Inflammatory macrophage (primary cell): ENCODE measurements around the gene KIF16B.
A peak's percentile ranks its signal among the peaks of the same experiment; 100 is the strongest.

Experiments used
- DNase-seq, 2 donors: peaks; one replicate each; pipeline ENCODE4 v3.0.0-alpha.2; 2020 to 2022

Gene KIF16B

GRCh38 chr20:16427571-16427970 lies 145.7 kb downstream of the KIF16B start:
- DNase-seq, result no peak

GRCh38 chr20:16424780-16425179 lies 148.5 kb downstream of the KIF16B start:
- DNase-seq, result no peak

- no peak for DNase-seq
Measured at GRCh38 chr20:16423311-16424212, 149.7 kb downstream of the KIF16B start.

- no peak for DNase-seq
Measured at GRCh38 chr20:16419138-16419715, 154.0 kb downstream of the KIF16B start.

- DNase-seq, result no peak
Measured at GRCh38 chr20:16418616-16419015, 154.6 kb downstream of the KIF16B start.

GRCh38 chr20:16417001-16417400 lies 156.2 kb downstream of the KIF16B start:
- DNase-seq, result no peak

- peak; percentile 2 to 17 for DNase-seq
Measured at GRCh38 chr20:16415071-16416053, 157.9 kb downstream of the KIF16B start.

GRCh38 chr20:16412906-16413305 lies 160.3 kb downstream of the KIF16B start:
- no peak for DNase-seq

- DNase-seq, result no peak
Measured at GRCh38 chr20:16411361-16411760, 161.9 kb downstream of the KIF16B start.

- no peak for DNase-seq
Measured at GRCh38 chr20:16410626-16411025, 162.6 kb downstream of the KIF16B start.

- DNase-seq, result no peak
Measured at GRCh38 chr20:16408981-16409380, 164.3 kb downstream of the KIF16B start.

- DNase-seq, result no peak
Measured at GRCh38 chr20:16407251-16408067, 165.8 kb downstream of the KIF16B start.

- DNase-seq, result no peak
Measured at GRCh38 chr20:16405254-16405653, 168.0 kb downstream of the KIF16B start.

- DNase-seq, result no peak
Measured at GRCh38 chr20:16404640-16405039, 168.6 kb downstream of the KIF16B start.

GRCh38 chr20:16404171-16404570 lies 169.1 kb downstream of the KIF16B start:
- no peak for DNase-seq

GRCh38 chr20:16400234-16400633 lies 173.0 kb downstream of the KIF16B start:
- DNase-seq, result no peak

GRCh38 chr20:16399801-16400200 lies 173.4 kb downstream of the KIF16B start:
- DNase-seq, result no peak

GRCh38 chr20:16397086-16397485 lies 176.2 kb downstream of the KIF16B start:
- no peak for DNase-seq

- DNase-seq, result no peak
Measured at GRCh38 chr20:16395366-16395765, 177.9 kb downstream of the KIF16B start.

GRCh38 chr20:16394784-16395183 lies 178.5 kb downstream of the KIF16B start:
- DNase-seq, result no peak

GRCh38 chr20:16393836-16394235 lies 179.4 kb downstream of the KIF16B start:
- DNase-seq, result no peak

- no peak for DNase-seq
Measured at GRCh38 chr20:16393297-16393696, 180.0 kb downstream of the KIF16B start.
